HG02884 (cell line): Measurements from ENCODE around the gene AKR1D1.
"Not testable (repeated sequence)": the region's sequence is repeated elsewhere in the genome, so short reads cannot be mapped to it uniquely, and the experiment has no call there.

ENCODE experiments used
- ATAC-seq: cut with Tn5 transposase; IDR thresholded peaks from one replicate; pipeline ENCODE4 v1.9.1; 2021; ENCODE audit warnings: mild to moderate bottlenecking, moderate library complexity; ENCODE audit not compliant: unreplicated experiment

AKR1D1 gene

DNA sequence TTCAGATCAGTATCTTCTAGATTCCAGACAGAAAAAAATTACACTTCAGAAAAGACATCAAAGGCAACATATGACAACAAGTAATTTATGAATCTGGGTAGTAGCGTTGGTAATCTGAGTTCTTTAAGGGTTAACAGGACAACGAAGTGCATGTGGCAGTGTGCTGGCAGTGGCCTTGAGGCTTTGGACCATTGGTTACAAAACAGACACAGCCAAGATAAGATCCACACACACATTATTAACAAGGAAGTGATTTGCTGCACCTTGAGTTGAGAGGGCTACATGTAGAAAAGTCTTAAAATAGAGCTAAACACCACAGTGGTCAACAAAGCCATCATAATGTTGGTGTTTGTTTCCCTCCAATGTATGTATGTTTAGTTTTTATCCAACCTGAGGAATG lies 40.6 kb downstream of the AKR1D1 start:
- no peak for ATAC-seq

DNA sequence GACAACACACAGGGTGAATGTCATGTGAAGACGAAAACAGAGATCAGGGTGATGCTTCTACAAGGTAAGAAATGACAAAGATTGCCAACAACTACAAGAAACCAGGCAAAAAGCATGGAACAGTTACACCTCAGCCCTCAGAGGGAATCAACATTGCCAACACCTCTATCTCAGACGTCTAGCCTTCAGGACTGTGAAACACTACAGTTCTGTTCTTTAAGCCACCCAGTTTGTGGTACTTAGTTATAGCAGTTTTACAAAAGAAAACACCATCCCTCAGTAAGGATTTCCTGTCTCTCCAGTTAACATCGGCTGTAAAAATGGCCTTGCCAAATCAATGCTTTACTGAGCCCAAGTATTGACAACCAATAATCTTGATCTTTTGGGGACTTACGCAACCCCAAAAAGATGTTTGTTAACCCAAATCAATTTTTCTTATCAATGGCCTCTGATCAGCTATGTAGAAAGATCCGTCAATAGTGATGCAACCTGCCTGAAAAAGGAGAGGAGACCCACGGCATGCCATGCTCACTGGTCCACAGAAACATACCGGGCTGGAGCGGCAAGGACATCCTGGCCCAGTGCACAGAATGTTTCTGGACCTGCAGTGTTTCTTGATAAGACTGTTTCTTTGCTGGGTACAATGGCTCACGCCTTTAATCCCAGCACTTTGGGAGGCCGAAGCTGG lies 44.0 kb downstream of the AKR1D1 start:
- ATAC-seq: no peak

DNA sequence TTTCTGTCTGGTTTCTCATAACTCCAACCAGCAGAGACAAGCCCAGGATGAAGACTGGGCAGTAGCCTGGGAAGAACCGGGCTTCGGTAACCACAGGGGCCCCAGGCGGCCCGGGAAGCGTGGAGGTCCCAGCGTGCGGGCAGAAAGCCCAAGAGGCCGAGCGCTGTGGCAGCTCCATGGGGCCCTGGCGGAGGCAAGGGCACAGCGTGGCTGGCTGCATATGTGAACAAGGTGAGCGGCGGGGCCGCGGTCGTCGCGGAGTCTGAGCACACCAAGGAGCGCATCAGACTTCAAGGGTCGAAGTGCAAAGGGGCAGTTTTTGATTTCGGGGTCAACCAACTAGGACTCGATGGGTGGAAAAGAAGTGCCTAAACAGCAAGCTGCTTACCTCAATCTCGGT lies 45.9 kb downstream of the AKR1D1 start:
- no peak for ATAC-seq

DNA sequence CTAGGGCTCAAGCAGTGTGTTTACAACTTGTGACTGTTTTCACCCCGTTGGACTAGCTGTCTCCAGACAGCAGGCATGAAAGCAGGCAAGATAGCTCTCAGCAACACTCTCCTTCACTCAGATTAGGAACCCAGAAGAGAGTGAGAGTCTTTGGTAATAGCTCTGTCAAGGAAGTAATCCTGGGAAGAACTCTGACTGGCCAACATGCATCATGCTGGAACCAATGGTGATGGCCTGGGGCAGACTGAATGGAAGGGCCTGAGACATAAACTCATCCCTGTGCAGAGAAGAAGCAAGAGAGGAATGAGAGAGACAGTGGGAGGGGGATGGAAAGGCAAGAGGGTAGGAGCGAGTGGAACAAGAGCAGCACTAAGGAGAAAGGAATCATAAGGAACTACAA lies 48.9 kb downstream of the AKR1D1 start:
- ATAC-seq: no peak

DNA sequence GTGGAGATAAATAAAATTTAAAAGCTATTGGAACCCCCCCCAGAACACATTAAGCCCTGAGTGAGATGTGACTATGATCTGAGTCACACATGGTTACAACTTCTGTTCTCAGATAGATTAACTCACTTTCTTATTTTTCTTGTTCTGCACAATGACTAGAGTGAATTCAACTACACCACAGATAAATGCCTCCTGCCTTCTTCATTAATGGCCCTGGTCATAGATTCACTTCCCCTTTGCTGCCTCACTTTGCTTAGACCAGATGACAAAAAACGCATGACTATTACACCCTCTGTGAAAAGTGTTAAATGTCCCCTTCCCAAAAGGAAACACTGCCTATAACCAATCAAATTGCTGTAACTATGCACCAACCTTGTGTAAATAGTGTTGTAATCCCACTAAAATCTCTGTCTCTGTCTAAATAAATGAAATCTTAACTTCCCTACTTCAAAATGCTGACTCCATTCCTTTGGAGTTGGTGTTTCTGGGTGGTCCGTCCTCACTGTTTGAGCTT lies 49.4 kb downstream of the AKR1D1 start:
- ATAC-seq: peak; percentile 89

DNA sequence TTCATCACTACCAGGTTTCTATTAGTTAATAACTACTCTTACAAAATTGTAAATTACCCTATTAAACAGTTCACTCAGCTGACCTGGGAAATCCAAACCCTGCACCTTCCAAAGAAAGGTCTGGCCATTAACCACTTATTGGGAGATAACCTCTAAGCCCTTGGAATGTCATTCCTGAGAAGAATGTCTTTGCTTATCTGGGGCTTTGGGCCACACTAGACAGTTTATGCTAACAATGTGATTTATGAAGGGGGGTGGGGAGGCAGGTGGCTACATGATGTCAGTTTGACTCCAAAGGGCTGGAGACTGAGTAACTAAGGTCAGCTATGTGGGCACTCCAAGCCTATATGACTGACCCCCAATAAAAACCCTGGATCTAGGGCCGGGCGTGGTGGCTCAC lies 50.7 kb downstream of the AKR1D1 start:
- no peak for ATAC-seq

DNA sequence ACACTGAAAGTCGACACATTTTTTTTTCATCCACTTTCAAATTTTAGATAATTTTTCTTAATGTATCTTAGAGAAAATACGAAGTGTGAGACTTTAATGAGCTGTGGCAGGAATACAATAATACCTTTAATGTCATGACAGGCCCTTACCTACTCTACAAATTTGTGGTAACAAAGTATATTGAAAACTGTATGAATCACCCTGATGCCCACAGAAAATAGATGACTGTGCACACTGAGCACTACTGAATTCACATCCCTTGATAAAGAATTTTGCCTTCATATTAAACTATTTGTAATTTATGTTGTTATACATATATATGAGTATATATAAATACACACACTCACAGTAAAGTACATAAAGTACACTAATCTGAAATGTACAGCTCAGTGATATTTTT lies 51.7 kb downstream of the AKR1D1 start:
- ATAC-seq: no peak

DNA sequence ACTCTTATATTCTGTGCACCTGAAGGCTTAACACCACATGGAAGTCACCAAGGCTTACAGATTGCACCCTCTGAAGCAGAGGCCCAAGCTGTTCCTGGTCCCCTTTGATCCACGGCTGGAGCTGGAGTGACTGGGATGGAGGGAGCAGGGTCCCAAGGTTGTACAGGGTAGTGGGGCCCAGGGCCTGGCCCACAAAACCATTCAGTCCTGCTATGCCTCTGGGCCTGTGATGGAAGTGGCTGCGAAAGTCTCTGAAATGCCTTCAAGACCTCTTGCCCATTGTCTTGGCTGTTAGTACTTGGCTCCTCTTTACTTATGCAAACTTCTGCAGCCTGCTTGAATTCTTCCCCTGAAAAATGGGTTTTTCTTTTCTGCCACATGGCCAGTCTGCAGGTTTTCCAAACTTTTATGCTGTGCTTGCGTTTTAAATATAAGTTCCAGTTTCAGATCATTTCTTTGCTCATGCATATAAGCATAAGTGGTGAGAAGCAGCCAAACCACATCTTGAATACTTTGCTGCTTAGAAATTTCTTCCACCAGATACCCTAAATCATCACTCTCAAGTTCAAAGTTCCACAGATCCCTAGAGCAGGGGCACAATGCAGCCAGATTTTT lies 53.4 kb downstream of the AKR1D1 start:
- no peak for ATAC-seq

DNA sequence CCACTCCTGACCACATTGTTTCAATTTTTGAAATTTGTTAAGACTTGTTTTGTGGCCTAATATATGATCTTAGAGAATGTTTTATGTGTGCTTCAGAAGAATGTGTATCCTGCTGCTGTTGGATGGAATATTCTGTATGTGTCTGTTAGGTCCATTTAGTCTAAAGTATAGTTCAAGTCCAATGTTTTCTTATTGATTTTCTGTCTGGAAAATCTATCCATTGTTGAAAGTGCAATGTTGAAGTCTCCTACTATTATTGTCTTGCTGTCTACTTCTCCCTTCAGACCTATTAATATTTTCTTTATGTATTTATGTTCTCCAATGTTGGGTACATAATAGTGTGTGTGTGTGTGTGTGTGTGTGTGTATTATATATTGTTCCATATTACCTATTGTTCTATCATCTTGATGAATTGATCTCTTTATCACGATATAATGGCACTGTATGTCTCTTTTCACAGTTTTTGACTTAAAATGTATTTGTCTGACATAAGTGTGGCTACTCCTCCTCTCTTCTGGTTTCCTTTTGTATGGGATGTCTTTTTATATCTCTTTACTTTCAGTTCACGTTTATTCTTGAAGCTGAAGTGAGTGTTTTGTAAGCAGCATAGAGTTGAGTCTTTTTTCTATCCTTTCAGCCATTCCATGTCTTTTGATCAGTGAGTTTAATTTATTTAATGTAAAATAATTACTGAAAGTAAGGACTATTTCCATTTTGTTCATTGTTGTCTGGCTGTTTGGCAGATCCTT lies 61.3 kb downstream of the AKR1D1 start:
- peak; percentile 66 for ATAC-seq

DNA sequence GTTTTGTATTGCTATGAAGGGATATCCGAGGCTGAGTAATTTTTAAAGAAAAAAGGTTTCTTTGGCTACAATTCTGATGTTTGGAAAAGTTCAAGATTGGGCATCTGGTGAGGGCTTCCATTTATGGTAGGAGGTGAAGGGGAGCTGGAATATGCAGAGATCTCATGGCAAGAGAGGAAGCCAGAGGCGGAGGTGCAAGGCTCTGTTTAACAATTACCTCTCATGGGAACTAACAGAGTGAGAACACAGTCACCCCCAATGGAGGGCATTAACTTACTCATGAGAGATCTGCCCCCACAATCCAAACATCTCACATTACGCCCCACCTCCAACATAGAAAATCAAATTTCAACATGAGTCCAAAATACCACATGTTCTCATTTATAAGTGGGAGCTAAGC lies 62.0 kb downstream of the AKR1D1 start:
- ATAC-seq: peak; percentile 23

DNA sequence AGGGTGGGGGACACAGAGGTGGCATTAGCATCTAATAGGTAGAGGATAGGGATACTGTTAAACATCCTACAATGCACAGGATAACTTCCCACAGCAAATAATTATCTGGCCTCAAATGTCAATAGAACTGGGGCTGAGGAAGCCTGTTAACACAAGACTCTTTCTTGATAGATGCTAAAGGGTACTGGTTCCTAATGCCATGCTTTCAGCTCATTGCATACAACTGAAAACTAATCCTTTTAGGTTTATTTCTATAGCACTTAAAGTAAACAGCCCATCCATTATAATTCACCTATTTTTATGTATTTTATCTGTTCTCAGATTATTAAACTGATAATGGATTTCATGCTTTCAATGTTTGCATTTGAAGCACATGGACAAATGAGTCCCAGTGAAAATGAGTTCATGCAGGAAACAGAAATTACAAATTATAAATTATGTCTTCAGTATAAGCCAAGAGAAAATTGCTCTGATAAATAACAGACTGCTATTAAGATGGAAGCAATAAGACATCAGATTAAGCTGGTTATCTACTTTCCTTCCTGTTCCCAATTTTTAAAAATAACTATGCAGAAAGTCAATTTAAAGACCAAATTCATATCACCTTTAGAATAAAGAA lies 66.4 kb downstream of the AKR1D1 start:
- no peak for ATAC-seq

DNA sequence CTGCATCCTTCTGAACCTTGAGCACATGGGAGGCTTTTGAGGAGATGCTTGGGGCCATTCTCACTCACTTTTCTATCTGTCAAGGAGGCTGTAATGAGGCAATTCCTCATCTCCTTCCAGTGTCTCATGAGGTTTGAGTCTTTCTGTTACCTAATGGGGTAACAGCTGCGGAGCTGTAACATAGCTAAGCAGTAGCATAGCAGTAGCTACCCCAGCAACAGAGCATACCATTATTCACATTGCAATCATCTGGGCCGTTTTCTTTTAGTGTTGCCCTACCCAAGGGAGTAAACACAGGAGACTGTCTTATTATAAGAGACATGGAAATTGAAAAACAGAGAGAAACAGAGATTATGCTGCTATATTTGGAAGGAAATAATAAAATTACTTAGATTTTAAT lies 68.7 kb downstream of the AKR1D1 start:
- ATAC-seq: no peak

DNA sequence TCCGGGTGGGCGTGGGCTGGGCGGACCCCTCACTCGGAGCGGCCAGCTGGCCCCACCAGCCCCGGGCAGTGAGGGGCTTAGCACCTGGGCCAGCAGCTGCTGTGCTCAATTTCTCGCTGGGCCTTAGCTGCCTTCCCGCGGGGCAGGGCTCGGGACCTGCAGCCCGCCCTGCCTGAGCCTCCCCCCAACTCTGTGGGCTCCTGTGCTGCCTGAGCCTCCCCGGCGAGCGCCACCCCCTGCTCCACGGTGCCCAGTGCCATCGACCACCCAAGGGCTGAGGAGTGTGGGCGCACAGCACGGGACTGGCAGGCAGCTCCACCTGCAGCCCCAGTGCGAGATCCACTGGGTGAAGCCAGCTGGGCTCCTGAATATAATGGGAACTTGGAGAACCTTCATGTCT lies 70.0 kb downstream of the AKR1D1 start:
- not testable (repeated sequence) for ATAC-seq

DNA sequence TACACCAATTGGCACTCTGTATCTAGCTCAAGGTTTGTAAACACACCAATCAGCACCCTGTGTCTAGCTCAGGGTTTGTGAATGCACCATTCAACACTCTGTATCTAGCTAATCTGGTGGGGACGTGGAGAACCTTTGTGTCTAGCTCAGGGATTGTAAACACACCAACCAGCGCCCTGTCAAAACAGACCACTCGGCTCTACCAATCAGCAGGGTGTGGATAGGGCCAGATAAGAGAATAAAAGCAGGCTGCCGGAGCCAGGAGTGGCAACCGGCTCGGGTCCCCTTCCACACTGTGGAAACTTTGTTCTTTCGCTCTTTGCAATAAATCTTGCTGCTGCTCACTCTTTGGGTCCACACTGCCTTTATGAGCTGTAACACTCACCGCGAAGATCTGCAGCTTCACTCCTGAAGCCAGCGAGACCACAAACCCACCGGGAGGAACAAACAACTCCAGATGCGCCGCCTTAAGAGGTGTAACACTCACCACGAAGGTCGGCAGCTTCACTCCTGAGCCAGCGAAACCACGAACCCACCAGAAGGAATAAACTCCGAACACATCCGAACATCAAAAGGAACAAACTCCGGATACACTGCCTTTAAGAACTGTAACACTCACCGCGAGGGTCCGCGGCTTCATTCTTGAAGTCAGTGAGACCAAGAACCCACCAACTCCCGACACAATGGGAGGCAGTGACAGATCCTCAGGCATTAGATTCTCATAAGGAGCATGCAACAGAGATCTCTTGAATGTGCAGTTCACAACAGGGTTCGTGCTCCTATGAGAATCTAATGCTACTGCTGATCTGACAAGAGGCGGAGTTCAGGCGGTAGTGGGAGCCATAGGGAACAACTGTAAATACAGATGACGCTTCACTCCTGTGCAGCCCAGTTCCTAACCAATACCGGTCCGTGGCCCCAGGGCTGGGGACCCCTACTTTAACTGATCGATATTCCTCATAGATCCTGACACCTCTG lies 70.8 kb downstream of the AKR1D1 start:
- ATAC-seq: not testable (repeated sequence)

DNA sequence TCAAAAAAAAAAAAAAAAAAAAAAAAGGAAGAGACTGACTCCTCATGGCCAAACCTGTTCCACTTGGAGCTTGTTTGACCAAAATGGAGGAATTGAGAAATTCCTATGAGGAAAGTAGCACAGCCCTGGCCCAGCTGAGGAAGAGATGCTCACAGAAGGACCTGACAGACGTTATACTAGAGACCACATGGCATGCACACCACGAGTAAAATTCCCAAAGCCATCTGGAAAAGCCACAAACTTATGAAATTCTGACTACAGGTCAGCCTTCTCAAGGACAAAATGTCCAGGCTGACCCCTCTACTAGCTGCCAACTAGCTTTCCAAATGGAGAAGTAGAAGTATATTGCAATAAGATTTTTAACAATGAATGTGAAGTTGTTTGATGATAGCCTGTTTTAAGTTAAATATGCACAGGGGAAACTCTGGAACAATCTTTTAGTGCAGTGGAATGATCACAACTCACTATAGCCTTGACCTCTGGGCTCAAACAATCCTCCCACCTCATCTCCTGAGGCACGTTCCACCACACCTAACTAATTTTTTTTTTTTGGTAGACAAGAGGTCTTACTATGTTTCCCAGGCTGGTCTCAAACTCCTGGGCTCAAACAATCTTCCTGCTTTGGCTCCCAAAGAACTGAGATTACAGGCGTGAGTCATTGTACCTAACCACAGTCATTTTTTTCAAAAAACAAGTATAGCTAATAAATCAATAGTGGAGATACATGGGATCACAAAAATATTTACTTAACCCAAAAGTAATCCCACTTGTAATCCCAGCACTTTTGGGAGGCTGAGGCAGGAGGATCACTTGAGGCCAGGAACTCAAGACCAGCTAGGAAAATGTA lies 75.7 kb downstream of the AKR1D1 start:
- ATAC-seq: no peak

DNA sequence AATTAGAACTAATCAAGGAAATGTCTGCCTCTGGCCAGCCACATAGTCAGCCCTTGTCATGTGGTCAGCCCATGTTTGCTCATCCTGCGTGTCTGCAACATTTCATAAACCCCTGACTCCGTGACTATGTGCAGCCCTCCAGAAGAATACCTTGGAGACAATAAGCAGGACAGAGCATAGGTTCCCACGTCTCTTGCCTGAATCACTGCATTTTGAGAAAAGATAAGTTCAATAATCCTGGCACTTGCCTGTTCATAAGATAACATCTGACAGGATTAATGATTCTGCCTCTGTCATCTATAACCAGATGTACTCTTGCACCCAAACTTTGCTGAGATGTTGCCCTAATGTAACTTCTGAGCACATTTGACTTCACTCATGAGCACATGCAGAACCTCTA lies 78.4 kb downstream of the AKR1D1 start:
- ATAC-seq: no peak

DNA sequence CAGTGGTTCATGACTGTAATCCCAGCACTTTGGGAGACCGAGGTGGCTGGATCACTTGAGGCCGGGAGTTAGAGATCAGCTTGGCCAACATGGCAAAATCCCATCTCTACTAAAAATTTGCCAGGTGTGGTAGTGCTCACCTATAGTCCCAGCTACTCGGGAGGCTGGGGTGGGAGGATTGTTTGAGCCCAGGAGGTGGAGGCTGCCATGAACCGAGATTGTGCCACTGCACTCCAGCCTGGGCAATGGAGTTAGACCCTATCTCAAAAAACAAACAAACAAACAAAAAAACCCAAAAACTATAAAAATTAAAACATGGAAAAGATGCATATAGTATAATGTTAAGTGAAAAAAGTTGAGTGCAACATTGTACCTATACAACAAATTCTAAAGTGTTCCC lies 81.4 kb downstream of the AKR1D1 start:
- ATAC-seq: no peak

DNA sequence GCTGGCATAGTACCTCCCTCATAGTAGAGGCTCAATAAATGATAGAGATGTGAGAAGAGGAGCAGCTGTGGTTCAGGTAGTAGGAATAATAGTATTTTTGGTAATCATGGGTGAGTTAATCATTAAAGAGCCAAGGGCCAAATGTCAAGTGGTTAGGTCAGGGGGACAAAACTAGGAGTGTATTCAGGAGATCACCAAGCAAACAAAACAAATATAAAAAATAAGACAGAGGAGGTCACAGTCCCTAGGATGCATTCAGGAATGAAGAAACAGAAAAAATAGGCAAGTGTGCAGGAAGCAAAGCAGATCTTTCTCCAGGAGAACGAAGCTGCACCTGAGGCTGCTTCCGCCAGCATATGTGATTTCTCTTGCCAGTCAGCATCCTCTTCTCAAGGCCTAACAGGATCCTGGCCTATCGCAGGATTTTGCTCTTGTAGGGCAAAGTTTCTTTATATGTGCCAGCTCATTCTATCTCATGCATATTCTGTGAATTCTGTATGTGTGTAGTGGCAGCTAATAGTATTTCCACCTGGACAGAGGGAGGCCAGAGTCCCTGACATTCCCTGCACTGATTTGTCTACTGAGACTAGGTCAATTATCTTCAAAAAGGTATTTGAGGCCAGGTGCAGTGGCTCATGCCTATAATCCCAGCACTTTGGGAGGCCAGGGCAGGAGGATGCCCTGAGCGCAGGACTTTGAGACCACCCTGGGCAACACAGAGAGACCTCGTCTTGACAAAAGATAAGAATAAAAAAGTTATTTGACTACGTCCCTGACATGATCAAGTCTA lies 82.7 kb downstream of the AKR1D1 start:
- no peak for ATAC-seq
